GM19025 (cell line): ENCODE data around the gene TLE4.
"Not testable (repeated sequence)": the region's sequence is repeated elsewhere in the genome, so short reads cannot be mapped to it uniquely, and the experiment has no call there.

Experiments used
- ATAC-seq: cut with Tn5 transposase; IDR thresholded peaks from one replicate; pipeline ENCODE4 v1.9.1; 2021; ENCODE audit warnings: mild to moderate bottlenecking, low read depth, moderate library complexity; ENCODE audit not compliant: unreplicated experiment

The TLE4 gene

GRCh38 chr9:79571309-79572031 is at the start of gene TLE4:
Gene TLE4 (plus strand): TSS chr9:79571965. CDS start chr9:79572791, 826 bp downstream.
- peak; percentile 82 for ATAC-seq

- ATAC-seq: no peak
These were observed 49.0 kb upstream of the TLE4 start for GRCh38 chr9:79522793-79523192.

- no peak for ATAC-seq
These were observed 47.5 kb upstream of the TLE4 start for GRCh38 chr9:79524266-79524665.

- ATAC-seq: no peak
These were observed 45.6 kb upstream of the TLE4 start for GRCh38 chr9:79526149-79526672.

GRCh38 chr9:79535534-79535933 is 36.2 kb upstream of the TLE4 start:
- ATAC-seq: no peak

- no peak for ATAC-seq
These were observed 33.9 kb upstream of the TLE4 start for GRCh38 chr9:79537838-79538237.

- ATAC-seq: no peak
These were observed 28.8 kb upstream of the TLE4 start for GRCh38 chr9:79542735-79543620.

- ATAC-seq: not testable (repeated sequence)
These were observed 27.4 kb upstream of the TLE4 start for GRCh38 chr9:79544375-79544774.

- no peak for ATAC-seq
These were observed 20.2 kb upstream of the TLE4 start for GRCh38 chr9:79551586-79551985.

- ATAC-seq: no peak
These were observed 19.8 kb upstream of the TLE4 start for GRCh38 chr9:79551994-79552393.

- no peak for ATAC-seq
These were observed 16.2 kb upstream of the TLE4 start for GRCh38 chr9:79555474-79556089.

- ATAC-seq: no peak
These were observed 12.1 kb upstream of the TLE4 start for GRCh38 chr9:79559495-79560181.

- ATAC-seq: no peak
These were observed 8.9 kb upstream of the TLE4 start for GRCh38 chr9:79562749-79563386.

- no peak for ATAC-seq
These were observed 7.7 kb upstream of the TLE4 start for GRCh38 chr9:79564105-79564504.

- ATAC-seq: peak; percentile 84
These were observed 6.5 kb upstream of the TLE4 start for GRCh38 chr9:79565245-79565644.

- ATAC-seq: no peak
These were observed 4.1 kb upstream of the TLE4 start for GRCh38 chr9:79567671-79568098.

GRCh38 chr9:79568337-79569101 is 3.2 kb upstream of the TLE4 start:
- no peak for ATAC-seq

- no peak for ATAC-seq
These were observed 1.8 kb upstream of the TLE4 start for GRCh38 chr9:79569814-79570447.
